DMS114 treated with DMSO at 0.1 percent for 48 hours (cell line): ENCODE measurements around the gene RUBCNL.

ENCODE experiments used
- DNase-seq: peaks from one replicate; lab custom pipeline; 2025; ENCODE audit not compliant: unreplicated experiment; lab: John Stamatoyannopoulos, UW

The RUBCNL gene

DNA sequence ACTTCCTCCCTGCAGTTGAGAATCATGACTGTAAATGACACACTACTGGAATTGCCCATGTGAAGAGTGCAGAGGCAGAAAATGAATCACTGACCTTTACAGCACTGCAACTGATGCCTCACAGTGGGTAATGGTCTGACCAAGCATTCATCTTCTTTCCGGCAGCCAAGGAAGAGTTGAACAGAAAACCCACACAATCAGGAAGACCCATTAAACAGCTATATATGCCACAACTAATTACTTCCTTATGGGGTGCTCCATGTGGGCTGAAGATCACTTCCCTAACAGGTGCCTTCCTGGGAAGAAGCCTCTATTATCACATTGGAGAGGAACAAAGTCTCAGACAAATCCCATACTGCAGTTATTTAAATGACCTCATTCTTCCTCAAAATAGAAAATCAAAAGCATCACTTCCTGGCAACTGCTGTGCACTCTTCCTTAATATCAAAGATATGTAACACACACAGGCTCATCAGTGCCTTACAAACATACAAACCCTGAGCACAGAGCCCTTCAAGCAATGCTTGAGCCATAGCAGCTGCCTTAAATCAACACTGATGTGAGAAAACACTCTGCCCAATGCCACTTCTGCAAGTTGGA, 45.8 kb downstream of the RUBCNL start:
- no peak for DNase-seq

DNA sequence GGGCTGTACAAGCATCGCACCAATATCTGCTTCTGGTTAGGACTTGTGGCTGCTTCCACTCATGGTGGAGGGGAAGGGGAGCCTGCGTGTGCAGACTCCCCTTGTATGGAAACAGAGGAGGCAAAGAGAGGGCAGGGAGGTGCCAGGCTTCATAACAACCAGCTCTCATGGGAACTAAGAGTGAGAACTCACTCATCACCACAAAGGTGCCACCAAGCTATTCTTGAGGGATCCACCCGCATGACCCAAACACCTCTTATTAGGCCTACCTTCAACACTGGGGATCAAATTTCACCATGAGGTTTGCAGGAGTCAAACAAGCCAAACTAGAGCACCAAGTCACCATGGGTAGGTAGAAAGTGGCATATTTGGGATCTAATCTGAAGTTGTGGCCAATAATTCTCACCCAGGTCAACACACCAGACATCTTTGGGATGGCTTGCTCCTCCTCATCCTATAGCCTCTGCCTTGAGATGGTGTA, 46.4 kb downstream of the RUBCNL start:
- no peak for DNase-seq

DNA sequence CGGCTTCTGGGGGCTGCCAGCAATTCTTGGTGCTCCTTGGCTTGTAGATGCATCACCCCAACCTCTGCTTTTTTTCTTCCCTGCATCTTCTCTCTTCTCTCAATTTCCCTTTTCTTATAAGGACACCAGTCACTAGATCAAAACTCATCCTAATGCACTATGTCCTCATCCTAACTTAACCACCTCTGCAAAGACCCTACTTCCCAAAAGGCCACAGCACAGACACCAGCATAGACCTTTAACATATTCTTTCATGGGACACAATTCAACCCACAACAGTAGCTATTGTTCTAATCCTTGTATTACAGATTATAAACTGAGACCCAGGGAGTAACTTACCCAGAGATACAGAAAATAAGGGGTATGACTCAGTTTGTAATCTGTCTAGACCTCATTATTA, 47.0 kb downstream of the RUBCNL start:
- DNase-seq = no peak

DNA sequence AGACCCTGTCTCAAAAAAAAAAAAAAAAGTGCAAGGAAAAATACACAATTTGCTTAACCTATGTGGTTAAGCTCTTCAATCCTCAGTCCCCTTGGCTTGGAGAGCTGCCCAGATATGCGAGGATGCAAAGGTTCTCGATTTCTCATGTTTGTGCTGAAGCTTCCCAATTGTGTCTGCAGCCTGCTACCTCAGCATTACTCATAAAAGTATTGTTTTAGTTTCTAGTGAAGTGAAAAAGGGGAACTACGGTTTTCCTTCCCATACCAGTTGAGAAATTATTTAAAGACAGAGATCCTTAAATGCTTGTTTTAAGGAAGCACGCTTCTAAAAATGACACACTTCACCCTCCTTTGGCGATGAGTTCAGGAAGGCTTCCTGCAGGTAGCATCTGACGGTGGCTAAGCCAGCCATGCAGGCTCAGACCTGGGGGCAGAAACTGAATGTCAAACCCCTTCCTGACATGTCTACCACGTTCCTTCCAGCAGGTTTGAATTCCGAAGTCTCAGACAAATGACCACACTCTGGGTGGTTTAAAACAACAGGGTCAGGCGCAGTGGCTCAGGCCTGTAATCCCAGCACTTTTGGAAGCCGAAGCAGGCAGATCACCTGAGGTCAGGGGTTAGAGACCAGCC, 47.9 kb downstream of the RUBCNL start:
- no peak for DNase-seq

DNA sequence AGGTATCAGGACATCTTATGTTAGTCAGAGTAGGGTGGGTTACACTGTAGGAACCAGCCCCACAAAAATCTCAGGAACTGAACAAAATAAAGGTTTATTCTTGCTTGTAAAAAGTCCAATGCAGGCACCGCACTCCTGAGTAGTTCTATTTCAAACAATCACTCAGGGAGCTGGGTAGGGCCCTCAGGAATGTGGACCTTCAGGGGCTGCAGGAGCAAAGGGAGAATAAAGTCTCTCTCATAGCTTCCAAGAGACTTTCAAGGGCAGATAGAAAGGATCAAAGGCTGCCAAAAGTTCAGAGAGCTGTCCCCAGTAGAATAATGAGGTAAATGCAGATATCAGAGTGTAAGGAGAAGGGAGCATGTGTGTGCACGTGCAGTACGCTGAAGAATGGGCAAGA, 49.4 kb downstream of the RUBCNL start:
- DNase-seq = no peak

DNA sequence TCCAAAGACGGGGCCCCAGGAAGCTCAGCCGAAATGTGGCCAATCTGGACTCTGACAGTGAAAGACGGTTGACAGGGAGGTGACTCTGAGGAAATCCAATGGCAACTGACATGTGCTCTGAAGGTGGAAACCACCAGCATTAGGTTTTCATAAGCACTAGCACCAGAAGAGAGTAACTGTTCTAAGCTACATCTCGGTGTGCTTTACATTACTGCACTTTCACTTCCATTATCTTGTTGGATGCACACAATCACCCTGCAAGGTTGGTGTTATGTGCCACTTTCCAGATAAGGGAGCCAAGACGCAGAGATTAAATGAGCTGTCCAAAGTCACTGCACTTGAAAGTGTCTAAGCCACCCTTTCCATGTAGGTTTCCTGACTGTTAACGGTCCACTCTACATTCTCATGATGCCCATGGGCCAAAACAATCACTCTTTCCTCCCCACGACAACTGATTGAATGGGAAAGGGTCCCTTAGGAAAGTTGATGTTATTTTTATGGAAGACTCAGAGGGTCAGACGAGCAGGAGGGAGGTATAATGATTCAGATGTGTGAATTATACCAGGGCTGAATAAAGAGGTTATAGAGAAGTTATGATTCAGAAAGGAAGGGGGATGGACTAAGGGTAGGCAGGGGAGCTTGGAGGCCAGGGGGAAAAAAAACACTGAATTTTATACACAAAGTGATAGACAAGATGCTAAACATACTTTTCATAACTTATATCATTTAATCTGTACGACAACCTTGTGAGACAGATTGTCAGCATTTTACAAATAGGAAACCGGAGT, 52.8 kb downstream of the RUBCNL start:
- no peak for DNase-seq

DNA sequence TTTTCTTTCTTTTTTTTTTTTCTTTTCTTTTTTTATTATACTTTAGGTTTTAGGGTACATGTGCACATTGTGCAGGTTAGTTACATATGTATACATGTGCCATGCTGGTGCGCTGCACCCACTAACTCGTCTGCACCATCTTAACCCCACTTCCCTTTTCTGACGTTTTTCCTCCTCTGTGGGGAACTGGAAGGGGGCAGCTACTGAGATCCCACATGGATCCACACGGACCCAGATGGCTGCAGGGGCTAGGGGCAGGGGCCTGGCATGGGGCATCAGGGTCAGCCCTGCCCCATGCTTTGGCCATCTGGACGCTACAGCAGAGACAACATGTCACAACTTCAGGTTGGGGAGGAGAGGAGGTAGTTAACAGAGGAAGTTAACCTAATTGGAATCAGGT, 54.3 kb downstream of the RUBCNL start:
- no peak for DNase-seq

DNA sequence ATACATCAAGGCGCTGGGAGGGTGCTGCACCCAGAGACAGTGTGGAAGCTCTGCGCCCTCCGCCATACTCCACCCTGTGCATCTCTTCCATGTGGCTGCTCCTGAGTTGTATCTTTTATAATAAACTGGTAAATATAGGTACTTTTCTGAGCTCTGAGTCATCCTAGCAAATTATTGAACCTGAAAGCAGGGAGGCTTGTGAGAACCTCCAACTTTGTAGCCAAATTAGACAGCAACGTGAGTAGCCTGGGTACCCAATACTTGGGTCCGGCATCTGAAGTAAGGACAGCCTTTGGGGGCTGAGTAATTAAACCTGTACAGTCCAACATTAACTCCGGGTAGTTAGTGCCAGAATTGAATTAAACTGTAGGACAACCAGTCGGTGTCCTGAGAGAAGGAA, 57.4 kb downstream of the RUBCNL start:
- no peak for DNase-seq

DNA sequence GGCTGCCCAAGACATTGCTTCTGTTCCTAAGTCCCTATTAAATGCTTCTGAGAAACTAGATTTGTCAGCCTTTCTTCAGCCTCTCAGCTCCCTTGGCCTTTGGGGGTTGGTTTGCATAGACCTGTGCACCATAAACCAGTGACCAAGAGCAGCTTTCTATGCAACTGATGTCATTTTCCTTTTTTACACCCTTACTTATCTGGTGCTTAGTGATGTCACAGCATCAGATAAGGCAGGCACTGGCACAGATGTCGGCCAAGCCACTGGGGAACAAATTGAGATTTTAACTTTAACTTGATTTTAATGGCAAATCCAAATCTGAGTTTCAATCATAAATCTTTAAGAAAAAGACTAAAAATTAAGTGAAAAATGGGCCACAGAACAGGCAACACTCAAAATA, 59.8 kb downstream of the RUBCNL start:
- DNase-seq = no peak

DNA sequence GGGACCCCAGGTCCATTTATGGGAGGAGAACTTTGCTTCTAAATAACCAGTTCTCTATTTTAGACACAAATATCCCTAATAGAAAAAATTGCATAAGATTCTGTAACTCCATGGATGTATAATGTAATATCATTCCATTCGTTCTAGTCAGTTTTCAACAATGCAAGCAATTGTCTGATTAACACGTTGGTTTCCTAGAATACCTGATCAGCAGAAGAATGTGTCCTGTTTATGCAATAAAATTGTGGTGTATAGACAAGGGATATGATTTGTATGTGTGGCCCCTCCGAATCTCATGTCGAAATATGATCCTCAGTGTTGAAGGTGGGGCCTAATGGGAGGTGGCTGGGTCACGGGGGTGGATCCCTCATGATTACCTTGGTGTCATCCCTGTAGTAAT, 62.1 kb downstream of the RUBCNL start:
- DNase-seq = no peak

DNA sequence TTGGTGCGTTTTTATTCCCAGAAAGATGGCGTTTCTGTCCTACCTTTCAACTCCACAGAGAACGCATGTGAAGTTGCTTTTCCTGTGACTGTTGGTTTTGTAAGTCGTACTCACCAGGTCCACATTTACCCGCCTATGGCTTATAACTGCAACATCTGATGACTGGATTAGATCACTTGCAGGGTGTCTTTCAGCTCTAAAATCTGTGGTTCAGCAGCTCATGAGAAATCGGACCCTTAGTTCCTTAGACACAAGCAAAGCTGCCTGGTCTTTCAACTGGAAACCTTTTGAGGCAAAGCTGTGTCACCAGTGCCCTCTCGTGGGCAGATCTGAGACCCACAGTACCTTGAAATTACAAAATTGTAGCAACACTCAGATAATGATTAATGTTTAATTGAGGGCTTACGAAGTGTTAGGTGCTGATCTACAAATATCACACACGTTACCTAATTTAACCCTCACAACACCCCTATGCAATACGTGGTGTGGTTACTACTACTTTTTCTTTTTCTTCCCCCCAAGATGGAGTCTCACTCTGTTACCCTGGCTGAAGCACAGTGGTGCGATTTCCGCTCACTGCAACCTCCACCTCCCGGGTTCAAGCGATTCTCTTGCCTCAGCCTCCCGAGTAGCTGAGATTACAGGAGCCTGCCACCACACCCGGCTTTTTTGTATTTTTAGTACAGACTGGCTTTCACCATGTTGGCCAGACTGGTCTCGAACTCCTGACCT, 65.4 kb downstream of the RUBCNL start:
- peak; percentile 8 for DNase-seq

DNA sequence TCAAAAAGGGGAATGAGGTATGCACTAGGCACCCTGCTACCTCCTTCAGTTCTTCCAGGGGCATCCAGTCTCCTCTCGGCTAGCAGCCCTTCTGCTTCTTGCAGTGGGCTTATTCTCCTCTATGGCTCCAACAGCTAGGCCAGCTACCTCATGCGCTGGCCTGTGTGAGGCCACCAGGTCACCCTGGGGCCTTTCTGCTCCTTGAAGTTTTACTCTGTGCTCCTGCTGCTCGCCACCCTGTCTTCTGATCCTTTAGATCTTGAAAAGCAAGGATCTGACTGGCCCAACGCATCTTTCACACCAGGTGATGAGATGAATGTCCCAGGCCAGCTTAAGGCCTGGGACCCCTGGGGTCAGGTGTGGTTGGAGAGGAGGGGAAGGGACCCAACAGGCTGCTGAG, 66.2 kb downstream of the RUBCNL start:
- no peak for DNase-seq

DNA sequence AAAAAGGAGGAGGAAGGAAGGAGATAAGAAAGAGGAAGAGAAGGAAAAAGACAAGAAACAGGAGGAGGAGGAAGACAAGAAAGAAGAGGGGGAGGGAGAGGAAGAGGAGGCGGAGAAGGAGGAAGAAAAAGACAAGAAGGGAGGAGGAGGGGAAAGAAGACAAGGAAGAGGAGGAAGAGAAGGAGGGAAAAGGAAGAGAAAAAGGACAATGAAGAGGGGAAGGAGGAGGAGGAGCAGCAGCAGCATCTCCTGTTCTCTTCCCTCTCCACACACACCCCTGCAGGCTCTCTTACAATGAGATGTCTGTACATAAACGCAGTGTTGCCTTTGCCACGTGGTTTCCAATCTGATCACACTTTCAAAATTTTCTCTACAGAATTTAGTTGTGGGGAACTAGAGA, 66.6 kb downstream of the RUBCNL start:
- no peak for DNase-seq

DNA sequence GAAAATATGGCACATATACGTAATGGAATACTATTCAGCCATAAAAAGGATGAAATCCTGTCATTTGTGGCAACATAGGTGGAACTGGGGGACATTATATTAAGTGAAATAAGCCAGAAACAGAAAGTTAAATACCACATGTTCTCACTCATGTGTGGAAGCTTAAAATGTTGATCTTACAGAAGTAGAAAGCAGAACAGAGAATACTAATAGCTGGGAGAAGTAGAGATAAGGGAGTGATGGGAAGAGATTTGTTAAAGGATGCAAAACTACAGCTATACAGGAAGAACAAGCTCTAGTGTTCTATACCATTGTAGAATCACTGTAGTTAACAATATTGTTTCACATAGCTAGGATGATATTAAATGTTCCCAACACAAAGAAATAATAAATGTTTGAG, 68.1 kb downstream of the RUBCNL start:
- no peak for DNase-seq

DNA sequence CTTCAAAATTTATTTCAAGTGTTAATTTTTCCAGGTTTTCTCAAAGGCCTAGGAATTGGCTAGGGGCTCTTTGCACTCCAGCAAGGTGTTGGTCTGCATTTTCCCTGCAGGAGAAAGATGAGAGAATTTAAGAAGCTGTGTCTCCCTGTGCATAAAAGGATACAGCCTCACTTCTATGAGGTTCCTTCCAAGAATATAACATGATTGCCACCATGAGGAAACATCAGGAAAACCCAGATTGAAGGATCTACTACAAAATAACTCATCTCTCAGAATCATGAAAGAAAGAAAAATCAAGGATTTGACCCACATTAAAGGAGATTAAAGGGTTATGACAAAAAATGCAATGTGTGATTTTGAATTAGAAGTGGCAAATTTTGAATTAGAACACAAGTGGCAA, 69.9 kb downstream of the RUBCNL start:
- no peak for DNase-seq

DNA sequence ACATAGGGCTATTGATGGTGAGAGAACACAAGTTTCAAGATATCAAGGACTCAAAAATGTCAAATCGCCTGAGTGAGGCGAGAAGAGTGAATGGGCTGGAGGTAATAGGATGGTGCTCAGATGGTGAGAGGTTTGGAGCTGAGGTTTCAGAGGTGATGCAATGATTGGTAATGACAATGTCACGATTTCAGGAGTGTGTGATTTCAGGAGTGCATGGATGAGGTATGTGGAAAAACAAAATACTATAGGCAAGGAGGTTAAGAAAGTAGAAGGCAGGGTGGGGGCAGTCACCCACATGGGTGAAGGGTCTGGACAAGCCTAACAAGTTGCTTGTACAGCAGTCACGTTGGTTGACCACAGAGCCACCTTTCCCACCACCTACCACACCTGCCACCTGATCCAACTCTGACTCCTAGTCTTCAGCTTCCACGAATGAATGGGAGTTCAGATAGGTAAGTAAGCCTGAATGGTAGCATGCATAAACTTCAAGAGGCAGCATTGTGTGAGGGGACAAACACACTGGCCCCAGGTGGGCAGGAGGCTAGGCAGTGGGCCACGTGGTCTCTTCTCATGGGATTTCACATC, 71.5 kb downstream of the RUBCNL start:
- no peak for DNase-seq

DNA sequence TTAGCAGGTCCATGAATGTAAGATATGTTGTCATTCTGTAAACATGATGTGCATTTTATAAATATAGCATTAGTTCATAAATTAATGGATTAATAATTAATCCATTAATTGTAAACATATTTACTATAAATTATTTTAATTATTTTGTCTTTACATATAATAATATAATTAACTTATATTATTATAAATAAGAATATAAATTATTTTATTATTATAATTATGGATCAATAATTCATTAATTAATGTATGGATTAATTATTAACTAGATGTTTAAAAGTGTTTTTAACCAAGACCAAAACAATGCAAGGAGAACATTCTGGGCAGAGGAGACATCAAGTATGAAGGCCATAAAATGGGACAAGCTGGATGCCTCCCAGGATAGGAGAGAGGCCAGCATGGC, 72.0 kb downstream of the RUBCNL start:
- no peak for DNase-seq

DNA sequence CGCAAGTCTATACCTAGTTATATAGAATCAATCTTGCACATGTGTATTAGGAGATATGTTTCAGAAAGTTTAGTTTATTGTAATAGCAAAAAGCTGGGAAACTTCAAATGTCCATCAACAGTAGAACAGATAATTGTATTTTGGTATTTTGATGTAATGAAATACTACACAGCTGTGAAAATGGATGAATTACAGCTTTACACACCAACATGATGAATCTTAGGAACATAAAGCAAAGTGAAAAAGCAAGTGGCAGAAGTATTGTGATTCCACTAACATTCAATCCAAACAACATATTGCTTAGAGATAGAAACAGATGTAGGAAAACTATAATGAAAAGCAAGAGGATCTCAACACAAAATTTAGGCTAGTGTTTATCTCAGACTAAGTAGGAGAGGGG, 72.5 kb downstream of the RUBCNL start:
- no peak for DNase-seq

DNA sequence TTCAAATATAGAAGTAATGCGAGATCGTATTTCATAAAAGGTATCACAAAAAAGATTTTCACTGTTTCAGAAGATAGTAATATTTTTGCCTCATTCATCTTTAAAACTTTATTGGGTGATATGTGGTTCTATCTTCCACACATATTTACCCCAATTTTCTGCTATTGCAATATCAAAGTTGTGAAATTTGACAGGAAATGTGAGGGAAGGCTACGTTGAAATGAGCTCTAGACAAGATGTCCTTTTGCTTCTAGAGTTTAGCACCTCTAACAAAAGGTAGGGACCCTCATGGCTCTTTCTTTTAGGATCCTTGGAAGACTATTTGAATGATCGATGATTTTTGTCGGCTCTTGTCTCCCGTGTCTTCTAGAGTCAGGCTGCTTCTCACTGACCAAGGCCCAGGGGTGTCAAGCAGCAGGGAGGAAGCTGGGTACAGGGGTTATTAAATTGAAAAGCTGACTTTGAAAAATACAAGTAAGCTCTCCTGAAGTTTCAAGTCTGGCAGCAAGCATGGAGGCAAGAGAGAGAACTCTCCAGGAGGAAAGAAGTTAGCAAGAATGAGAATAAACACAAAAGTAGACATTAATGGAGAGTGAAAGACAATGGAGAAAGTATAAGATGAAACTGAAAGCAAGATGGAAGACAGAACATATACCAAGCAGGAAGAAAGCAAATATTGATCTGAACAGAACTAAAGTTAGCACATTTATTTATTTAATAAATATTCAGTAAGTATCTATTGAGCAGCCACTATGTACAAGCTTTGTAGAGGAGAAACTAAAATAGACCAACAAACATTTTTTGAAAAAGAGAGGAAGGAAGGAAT, 73.4 kb downstream of the RUBCNL start:
- DNase-seq = no peak

DNA sequence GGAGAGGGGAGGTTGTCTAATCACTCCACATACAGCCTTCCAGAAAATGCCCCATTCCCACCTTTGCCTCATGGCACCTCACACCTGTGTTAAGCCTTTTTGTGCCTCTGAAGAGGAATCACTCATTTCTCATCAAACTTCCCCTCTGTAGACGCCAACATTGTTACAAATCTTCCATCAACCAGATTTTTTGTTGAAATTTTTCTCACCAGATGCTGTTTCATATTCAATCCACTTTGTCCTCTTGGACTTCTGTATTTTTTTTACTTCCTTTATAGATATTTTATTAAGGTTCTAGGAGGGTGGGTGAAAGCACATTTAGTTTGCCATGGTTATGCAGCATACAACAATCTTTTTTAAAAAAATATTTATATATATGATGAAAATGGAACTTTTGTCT, 74.0 kb downstream of the RUBCNL start:
- DNase-seq = no peak
